ENCODE data around the gene CCDC137. TPM values are rescaled to one million over a fixed set of nuclear protein-coding genes. Genes with fewer than 3 reads are reported as not detected.

CCDC137 gene
- total and polyA plus RNA-seq, 2 of the 13 experiments (the other 11 are each of a cell fraction or from before 2014, with no cell fraction given): 14.6 to 39.1 TPM

GRCh38 chr17:81656835-81657234 is 9.7 kb upstream of the CCDC137 start:
- Histone ChIP-seq H3K27ac (ENCODE audit: extremely low read length, insufficient read depth, low read length) (no peak overlapping the region), H3K4me2 (ENCODE audit: low read depth, low read length) (no peak overlapping the region), H2AFZ (ENCODE audit: low read length) (no peak overlapping the region), H3K9me3 (ENCODE audit: low read length) (no peaks in the 10 kb centered on the region), H3K79me2 (ENCODE audit: insufficient read depth, low read length) (no peaks in the 10 kb centered on the region), H4K20me1 (ENCODE audit: insufficient read depth, low read length) (no peaks in the 10 kb centered on the region), H3K4me1 (ENCODE audit: insufficient read depth, low read length) (peaks cover 71% of the 10 kb centered on the region), H3K27me3 (ENCODE audit: control insufficient read depth in 1 of 2, insufficient read depth in 2 of 2, low read length in 2 of 2) (peaks cover 0 to 17% of the 10 kb centered on the region in 2 experiments; a peak in 3 of 5 replicates), H3K9ac (ENCODE audit: insufficient read depth, low read depth, low read length) (no peak overlapping the region), H3K4me3 (replicated peaks in 1 of 3; ENCODE audit: insufficient read depth in 1 of 3, low read depth in 2 of 3, low read length in 3 of 3) (no peak overlapping the region), H3K36me3 (replicated peaks in 1 of 2; ENCODE audit: control insufficient read depth in 1 of 2, insufficient read depth in 2 of 2, low read length in 2 of 2) (no peaks in the 10 kb centered on the region)
- ChIA-PET POLR2A (interaction anchor here (2.0 kb wide), 1 partner anchor 9 kb away, joined by 12 read pairs; no protein-coding TSS in a partner anchor), CTCF (ENCODE audit: low intra/inter-chr PET ratio, low total read pairs) (no interaction called here)
- no peak for ATAC-seq
- intact Hi-C loops (cut with micrococcal nuclease; ENCODE audit: unreplicated experiment): no loop called here
- WGBS (ENCODE audit: low lambda C conversion rate): 20% methylated on average over 4 of the region's 4 CpGs
- FAIRE-seq: no peak
- no peak for DNase-seq (ENCODE audit: low spot score)
- BruUV-seq (replicated peaks): no TSS peak
- in situ Hi-C loops (cut with HindIII; ENCODE audit: extremely low pct_ligation_motif_present, low pct_unique_long_range_greater_than_20kb): no loop called here
- no peak for TF ChIP-seq THAP9 (CRISPR knock-in tag; IDR thresholded peaks at IDR 0.05; ENCODE audit: borderline replicate concordance)
- TF ChIP-seq AKAP8 (CRISPR knock-in tag; IDR thresholded peaks at IDR 0.05): no peak
- TF ChIP-seq TBX2 (CRISPR knock-in tag; IDR thresholded peaks at IDR 0.05; ENCODE audit: borderline replicate concordance): 0 out of 2 replicates have a peak, but pooled peaks have one; percentile 26
- peak; percentile 43; the same call in 1 of the 2 replicates for TF ChIP-seq CHD4 (IDR thresholded peaks at IDR 0.05; ENCODE audit: borderline replicate concordance, low read length)
- TF ChIP-seq, protein P1, sequence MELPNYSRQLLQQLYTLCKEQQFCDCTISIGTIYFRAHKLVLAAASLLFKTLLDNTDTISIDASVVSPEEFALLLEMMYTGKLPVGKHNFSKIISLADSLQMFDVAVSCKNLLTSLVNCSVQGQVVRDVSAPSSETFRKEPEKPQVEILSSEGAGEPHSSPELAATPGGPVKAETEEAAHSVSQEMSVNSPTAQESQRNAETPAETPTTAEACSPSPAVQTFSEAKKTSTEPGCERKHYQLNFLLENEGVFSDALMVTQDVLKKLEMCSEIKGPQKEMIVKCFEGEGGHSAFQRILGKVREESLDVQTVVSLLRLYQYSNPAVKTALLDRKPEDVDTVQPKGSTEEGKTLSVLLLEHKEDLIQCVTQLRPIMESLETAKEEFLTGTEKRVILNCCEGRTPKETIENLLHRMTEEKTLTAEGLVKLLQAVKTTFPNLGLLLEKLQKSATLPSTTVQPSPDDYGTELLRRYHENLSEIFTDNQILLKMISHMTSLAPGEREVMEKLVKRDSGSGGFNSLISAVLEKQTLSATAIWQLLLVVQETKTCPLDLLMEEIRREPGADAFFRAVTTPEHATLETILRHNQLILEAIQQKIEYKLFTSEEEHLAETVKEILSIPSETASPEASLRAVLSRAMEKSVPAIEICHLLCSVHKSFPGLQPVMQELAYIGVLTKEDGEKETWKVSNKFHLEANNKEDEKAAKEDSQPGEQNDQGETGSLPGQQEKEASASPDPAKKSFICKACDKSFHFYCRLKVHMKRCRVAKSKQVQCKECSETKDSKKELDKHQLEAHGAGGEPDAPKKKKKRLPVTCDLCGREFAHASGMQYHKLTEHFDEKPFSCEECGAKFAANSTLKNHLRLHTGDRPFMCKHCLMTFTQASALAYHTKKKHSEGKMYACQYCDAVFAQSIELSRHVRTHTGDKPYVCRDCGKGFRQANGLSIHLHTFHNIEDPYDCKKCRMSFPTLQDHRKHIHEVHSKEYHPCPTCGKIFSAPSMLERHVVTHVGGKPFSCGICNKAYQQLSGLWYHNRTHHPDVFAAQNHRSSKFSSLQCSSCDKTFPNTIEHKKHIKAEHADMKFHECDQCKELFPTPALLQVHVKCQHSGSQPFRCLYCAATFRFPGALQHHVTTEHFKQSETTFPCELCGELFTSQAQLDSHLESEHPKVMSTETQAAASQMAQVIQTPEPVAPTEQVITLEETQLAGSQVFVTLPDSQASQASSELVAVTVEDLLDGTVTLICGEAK (IDR thresholded peaks at IDR 0.05): no peak
- TF ChIP-seq, protein P1 (CRISPR knock-in tag; IDR thresholded peaks at IDR 0.05): 0 out of 2 replicates have a peak, but pooled peaks have one; percentile 23
- TF ChIP-seq ZMYM3 (CRISPR knock-in tag; IDR thresholded peaks at IDR 0.05): peak; percentile 98
- no peak for TF ChIP-seq MED13 (CRISPR knock-in tag; IDR thresholded peaks at IDR 0.05)
- TF ChIP-seq ZNF788 (CRISPR knock-in tag; IDR thresholded peaks at IDR 0.05; ENCODE audit: borderline replicate concordance): 0 out of 2 replicates have a peak, but pooled peaks have one; percentile 49
- TF ChIP-seq, protein P2, sequence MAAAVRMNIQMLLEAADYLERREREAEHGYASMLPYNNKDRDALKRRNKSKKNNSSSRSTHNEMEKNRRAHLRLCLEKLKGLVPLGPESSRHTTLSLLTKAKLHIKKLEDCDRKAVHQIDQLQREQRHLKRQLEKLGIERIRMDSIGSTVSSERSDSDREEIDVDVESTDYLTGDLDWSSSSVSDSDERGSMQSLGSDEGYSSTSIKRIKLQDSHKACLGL (CRISPR knock-in tag; IDR thresholded peaks at IDR 0.05): 0 out of 2 replicates have a peak, but pooled peaks have one; percentile 32
- peak; percentile 71; the same call in 1 of the 2 replicates for TF ChIP-seq ESRRA (CRISPR knock-in tag; IDR thresholded peaks at IDR 0.05; ENCODE audit: low read depth)
- no peak for TF ChIP-seq FOSL2 (CRISPR knock-in tag; IDR thresholded peaks at IDR 0.05)
- 0 out of 2 replicates have a peak, but pooled peaks have one; percentile 64 for TF ChIP-seq EED (CRISPR knock-in tag; IDR thresholded peaks at IDR 0.05)
